HEK293T (cell line): Measurements from ENCODE around the gene LGMN.
"Not testable (repeated sequence)": the region's sequence is repeated elsewhere in the genome, so short reads cannot be mapped to it uniquely, and the experiment has no call there.

Source experiments
- CTCF ChIA-PET: fragments of 350-600 bp; formaldehyde crosslinking; extraction: SDS; loops from one replicate; lab custom pipeline; 2021; ENCODE audit warnings: antibody characterized with exemption, inconsistent platforms; lab: Yijun Ruan, JAX
- POLR2A ChIA-PET: fragments of 350-600 bp; formaldehyde crosslinking; extraction: SDS; loops from one replicate; lab custom pipeline; 2020; ENCODE audit warnings: antibody characterized with exemption, inconsistent platforms; lab: Yijun Ruan, JAX
- DNase-seq: peaks from one replicate; pipeline ENCODE4 v3.0.0; 2012; ENCODE audit warnings: mixed read lengths; ENCODE audit errors: extremely low spot score
- ARNT ChIP-seq: fragments of 450-650 bp; IDR thresholded peaks from 2 replicates; pipeline ENCODE4 v1.6.1; 2017; ENCODE audit warnings: mild to moderate bottlenecking
- BHLHE40 ChIP-seq: fragments of 450-650 bp; IDR thresholded peaks from 2 replicates; pipeline ENCODE4 v1.6.1; 2016; ENCODE audit warnings: mild to moderate bottlenecking, moderate library complexity, borderline replicate concordance
- CTBP1 ChIP-seq: fragments of 450-650 bp; IDR thresholded peaks from 2 replicates; pipeline ENCODE4 v1.6.1; 2016; ENCODE audit warnings: borderline replicate concordance
- ELF4 ChIP-seq: fragments of 450-650 bp; IDR thresholded peaks from 2 replicates; pipeline ENCODE4 v1.6.1; 2017; ENCODE audit warnings: antibody characterized with exemption
- FOXA1 ChIP-seq: fragments of 450-650 bp; IDR thresholded peaks from 2 replicates; pipeline ENCODE4 v1.6.1; 2016; ENCODE audit warnings: mild to moderate bottlenecking
- FOXK2 ChIP-seq: fragments of 450-650 bp; IDR thresholded peaks from 2 replicates; pipeline ENCODE4 v1.6.1; 2016; ENCODE audit warnings: mild to moderate bottlenecking
- FOXM1 ChIP-seq: fragments of 450-650 bp; IDR thresholded peaks from 2 replicates; pipeline ENCODE4 v1.6.1; 2017; ENCODE audit warnings: mild to moderate bottlenecking, borderline replicate concordance
- HDGF ChIP-seq: fragments of 450-650 bp; IDR thresholded peaks from 2 replicates; pipeline ENCODE4 v1.6.1; 2017; ENCODE audit warnings: antibody characterized with exemption, borderline replicate concordance
- L3MBTL2 ChIP-seq: fragments of 450-650 bp; conservative IDR thresholded peaks from 2 replicates; pipeline ENCODE4 v1.6.1; 2016; ENCODE audit warnings: mild to moderate bottlenecking
- LEF1 ChIP-seq: fragments of 450-650 bp; IDR thresholded peaks from 2 replicates; pipeline ENCODE4 v1.6.1; 2017; ENCODE audit warnings: mild to moderate bottlenecking, borderline replicate concordance
- NFRKB ChIP-seq: fragments of 450-650 bp; IDR thresholded peaks from 2 replicates; pipeline ENCODE4 v1.6.1; 2016; ENCODE audit warnings: mild to moderate bottlenecking, moderate library complexity
- SP1 ChIP-seq: fragments of 450-650 bp; IDR thresholded peaks from 2 replicates; pipeline ENCODE4 v1.6.1; 2017
- SUZ12 ChIP-seq: fragments of 450-650 bp; IDR thresholded peaks from 2 replicates; pipeline ENCODE4 v1.6.1; 2016; ENCODE audit warnings: mild to moderate bottlenecking
- TARDBP ChIP-seq: fragments of 450-650 bp; IDR thresholded peaks from 2 replicates; pipeline ENCODE4 v1.6.1; 2016
- ZNF384 ChIP-seq: fragments of 450-650 bp; IDR thresholded peaks from 2 replicates; pipeline ENCODE4 v1.6.1; 2016
- TF ChIP-seq, protein P1 (sequence below): fragments of 450-650 bp; IDR thresholded peaks from 2 replicates; pipeline ENCODE4 v1.6.1; 2016

Gene LGMN

DNA sequence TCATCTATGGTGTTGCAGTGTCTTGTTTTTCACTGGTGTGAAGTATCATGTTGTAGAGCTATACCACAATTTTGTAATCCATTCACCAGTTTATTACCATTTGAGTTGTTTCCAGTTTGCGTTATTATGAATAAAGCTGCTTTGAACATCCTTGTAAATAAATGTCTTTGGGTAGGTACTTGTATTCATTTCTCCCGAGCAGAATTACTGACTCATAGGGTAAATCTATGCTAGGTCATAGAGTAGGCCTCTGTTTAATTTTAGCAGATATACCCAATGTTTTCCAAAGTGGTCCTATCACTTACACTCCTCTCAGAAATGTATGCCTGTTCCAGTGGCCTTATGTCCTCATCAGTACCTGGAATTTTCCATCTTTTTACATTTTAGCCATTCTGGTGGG is 39.1 kb upstream of the LGMN start:
- ChIA-PET CTCF (no interaction called here), POLR2A (no interaction called here)
- DNase-seq: no peak
- TF ChIP-seq FOXK2 (no peak), FOXA1 (no peak)

- CTCF ChIA-PET: no interaction called here
- POLR2A ChIA-PET: interaction anchor here (1.1 kb wide), 1 partner anchor 38 kb away, joined by 4 read pairs; the partner anchor contains the start of gene LGMN
- no peak for DNase-seq
- TF ChIP-seq FOXA1 (no peak), BHLHE40 (no peak), NFRKB (no peak), L3MBTL2 (no peak), ELF4 (no peak), HDGF (no peak), FOXM1 (no peak), ZNF384 (no peak), TARDBP (no peak), LEF1 (no peak), SP1 (no peak), FOXK2 (no peak), ARNT (no peak)
Observed at GRCh38 chr14:92786427-92786756, 38.0 kb upstream of the LGMN start.

DNA sequence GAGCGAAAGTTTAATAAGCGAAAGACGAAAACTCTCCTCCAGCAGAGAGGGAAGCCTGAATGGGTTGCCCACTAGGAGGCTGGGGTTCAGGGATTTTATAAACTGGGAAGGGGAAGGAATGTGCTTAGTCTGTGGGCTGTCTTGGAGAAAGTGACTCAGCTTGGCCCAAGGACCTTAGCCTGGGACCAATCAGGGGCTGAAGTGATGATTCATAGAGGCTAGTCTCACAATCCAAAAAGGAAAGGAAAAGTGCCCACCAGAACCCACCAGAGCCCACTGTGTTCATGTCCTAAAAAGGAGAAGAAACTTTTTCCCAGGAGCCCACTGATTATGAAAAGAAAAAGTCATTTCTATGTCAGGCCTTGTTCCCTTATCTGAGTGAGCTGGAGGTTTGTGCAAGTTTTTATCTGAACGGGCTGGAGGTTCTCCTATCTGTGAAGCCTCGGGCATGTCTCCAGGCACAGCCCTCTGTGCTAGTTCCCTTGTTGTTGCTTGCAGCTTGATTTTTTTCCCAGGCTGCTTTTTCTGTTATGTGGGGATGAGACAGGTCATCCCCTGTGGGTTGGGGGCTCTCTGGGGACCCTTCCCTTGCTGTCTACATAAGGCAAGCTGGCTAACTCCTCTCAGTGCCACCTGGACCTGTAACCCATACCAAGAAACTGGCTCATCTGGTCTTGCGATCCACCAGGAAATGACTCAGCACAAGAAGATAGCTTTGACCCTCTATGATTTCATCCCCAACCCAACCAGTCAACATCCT is 37.4 kb upstream of the LGMN start:
- POLR2A ChIA-PET: interaction anchor here (1.1 kb wide), 1 partner anchor 37 kb away, joined by 4 read pairs; the partner anchor contains the start of gene LGMN
- TF ChIP-seq, protein P1, sequence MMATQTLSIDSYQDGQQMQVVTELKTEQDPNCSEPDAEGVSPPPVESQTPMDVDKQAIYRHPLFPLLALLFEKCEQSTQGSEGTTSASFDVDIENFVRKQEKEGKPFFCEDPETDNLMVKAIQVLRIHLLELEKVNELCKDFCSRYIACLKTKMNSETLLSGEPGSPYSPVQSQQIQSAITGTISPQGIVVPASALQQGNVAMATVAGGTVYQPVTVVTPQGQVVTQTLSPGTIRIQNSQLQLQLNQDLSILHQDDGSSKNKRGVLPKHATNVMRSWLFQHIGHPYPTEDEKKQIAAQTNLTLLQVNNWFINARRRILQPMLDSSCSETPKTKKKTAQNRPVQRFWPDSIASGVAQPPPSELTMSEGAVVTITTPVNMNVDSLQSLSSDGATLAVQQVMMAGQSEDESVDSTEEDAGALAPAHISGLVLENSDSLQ: no peak
- TF ChIP-seq HDGF (no peak), FOXK2 (no peak), SP1 (no peak), TARDBP (no peak), FOXM1 (no peak), BHLHE40 (no peak), L3MBTL2 (no peak), CTBP1 (no peak), FOXA1 (no peak), ZNF384 (no peak), ARNT (no peak), NFRKB (no peak), SUZ12 (no peak), LEF1 (no peak), ELF4 (no peak)
- DNase-seq: no peak
- CTCF ChIA-PET: no interaction called here

GRCh38 chr14:92783813-92784431 is 35.5 kb upstream of the LGMN start:
- TF ChIP-seq NFRKB: no peak
- TF ChIP-seq ELF4: no peak
- TF ChIP-seq, protein P1: peak; percentile 53
- ChIA-PET POLR2A (interaction anchor here (0.9 kb wide), 1 partner anchor 35 kb away, joined by 3 read pairs; the partner anchor contains the start of gene LGMN), CTCF (interaction anchor here (0.6 to 2.1 kb wide), 8 partner anchors 33 to 1039 kb away, joined by 3 to 8 read pairs (median 4); no protein-coding TSS in a partner anchor)
- DNase-seq: peak; percentile 40

DNA sequence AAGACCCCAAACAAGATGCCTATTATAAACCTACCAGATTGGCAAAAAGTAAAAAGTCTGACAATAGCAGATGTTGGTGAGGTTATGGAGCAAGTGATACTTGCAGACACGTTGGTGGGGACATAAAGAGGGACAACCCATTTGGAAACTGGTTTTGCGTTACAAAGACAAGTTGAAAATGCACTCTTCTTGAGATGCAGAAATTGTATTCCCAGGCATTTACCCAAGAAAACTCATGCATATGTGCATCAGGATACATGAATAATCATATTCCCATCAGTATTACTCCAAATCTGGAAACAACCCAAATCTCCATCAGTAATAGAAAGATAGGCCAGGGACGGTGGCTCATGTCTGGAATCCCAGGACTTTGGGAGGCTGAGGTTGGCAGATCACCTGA is 32.9 kb upstream of the LGMN start:
- TF ChIP-seq ZNF384 (no peak), FOXM1 (no peak), HDGF (no peak)
- POLR2A ChIA-PET: no interaction called here
- no peak for DNase-seq
- CTCF ChIA-PET: no interaction called here

GRCh38 chr14:92780444-92781232 is 32.2 kb upstream of the LGMN start:
- ChIA-PET CTCF (interaction anchor here (1.3 kb wide), 1 partner anchor 65 kb away, joined by 4 read pairs; no protein-coding TSS in a partner anchor), POLR2A (no interaction called here)
- TF ChIP-seq, protein P1: no peak
- no peak for TF ChIP-seq SUZ12
- TF ChIP-seq CTBP1: no peak
- TF ChIP-seq ZNF384: no peak
- no peak for TF ChIP-seq HDGF
- no peak for TF ChIP-seq ARNT
- no peak for TF ChIP-seq NFRKB
- TF ChIP-seq FOXK2: no peak
- DNase-seq: no peak

GRCh38 chr14:92778868-92779565 is 30.6 kb upstream of the LGMN start:
- POLR2A ChIA-PET, DNase-seq: not testable (repeated sequence)
- CTCF ChIA-PET: interaction anchor here (0.7 kb wide), 1 partner anchor 165 kb away, joined by 3 read pairs; no protein-coding TSS in a partner anchor

- POLR2A ChIA-PET, DNase-seq: not testable (repeated sequence)
- CTCF ChIA-PET: interaction anchor here (0.6 kb wide), 1 partner anchor 446 kb away, joined by 6 read pairs; no protein-coding TSS in a partner anchor
Observed at GRCh38 chr14:92775292-92775691, 26.9 kb upstream of the LGMN start.
